GM18502 (cell line): ENCODE results near the gene DUSP5.
A peak's percentile ranks its signal among the peaks of the same experiment; 100 is the strongest.

Experiments used
- ATAC-seq: cut with Tn5 transposase; IDR thresholded peaks from one replicate; pipeline ENCODE4 v1.9.1; 2021; ENCODE audit warnings: mild to moderate bottlenecking; ENCODE audit not compliant: unreplicated experiment, poor library complexity

The DUSP5 gene

GRCh38 chr10:110498982-110499795, 1.5 kb downstream of the DUSP5 start:
- ATAC-seq, result no peak

- no peak for ATAC-seq
These were observed 2.2 kb downstream of the DUSP5 start for GRCh38 chr10:110499796-110500514.

- ATAC-seq, result no peak
These were observed 2.8 kb downstream of the DUSP5 start for GRCh38 chr10:110500515-110500905.

- peak; percentile 13 for ATAC-seq
These were observed 3.6 kb downstream of the DUSP5 start for GRCh38 chr10:110501142-110501937.

- no peak for ATAC-seq
These were observed 4.6 kb downstream of the DUSP5 start for GRCh38 chr10:110502072-110502845.

GRCh38 chr10:110502851-110503301, 5.2 kb downstream of the DUSP5 start:
- ATAC-seq, result peak; percentile 54

- ATAC-seq, result no peak
These were observed 5.9 kb downstream of the DUSP5 start for GRCh38 chr10:110503528-110504110.

GRCh38 chr10:110504111-110504735, 6.5 kb downstream of the DUSP5 start:
- ATAC-seq, result peak; percentile 74

GRCh38 chr10:110505130-110505770, 7.5 kb downstream of the DUSP5 start:
- no peak for ATAC-seq

- no peak for ATAC-seq
These were observed 8.7 kb downstream of the DUSP5 start for GRCh38 chr10:110506448-110506847.

GRCh38 chr10:110507346-110507745, 9.6 kb downstream of the DUSP5 start:
- ATAC-seq, result no peak

- no peak for ATAC-seq
These were observed 10.6 kb downstream of the DUSP5 start for GRCh38 chr10:110508159-110508788.

- no peak for ATAC-seq
These were observed 11.3 kb downstream of the DUSP5 start for GRCh38 chr10:110508806-110509544.

- no peak for ATAC-seq
These were observed 11.9 kb downstream of the DUSP5 start for GRCh38 chr10:110509560-110509959.

GRCh38 chr10:110510086-110510485, 12.4 kb downstream of the DUSP5 start:
- ATAC-seq, result no peak

GRCh38 chr10:110510730-110511129, 13.0 kb downstream of the DUSP5 start:
- ATAC-seq, result no peak

GRCh38 chr10:110511734-110512449, 14.2 kb downstream of the DUSP5 start:
- no peak for ATAC-seq
